NB4 (cell line): ENCODE results near the gene CCDC33.

Experiments used
- POLR2A ChIP-seq: IDR thresholded peaks from 2 replicates; pipeline ENCODE4 v1.6.1; 2011; ENCODE audit warnings: mild to moderate bottlenecking; ENCODE audit not compliant: insufficient read length; ENCODE audit errors: extremely low read depth
- TF ChIP-seq, protein P1 (sequence below): IDR thresholded peaks from one replicate; pipeline ENCODE4 v1.5.1; 2012; ENCODE audit warnings: low read depth, low read length
- TF ChIP-seq, protein P2 (sequence below): IDR thresholded peaks from 2 replicates; pipeline ENCODE4 v1.6.1; 2011; ENCODE audit warnings: low read depth, low read length

DNA sequence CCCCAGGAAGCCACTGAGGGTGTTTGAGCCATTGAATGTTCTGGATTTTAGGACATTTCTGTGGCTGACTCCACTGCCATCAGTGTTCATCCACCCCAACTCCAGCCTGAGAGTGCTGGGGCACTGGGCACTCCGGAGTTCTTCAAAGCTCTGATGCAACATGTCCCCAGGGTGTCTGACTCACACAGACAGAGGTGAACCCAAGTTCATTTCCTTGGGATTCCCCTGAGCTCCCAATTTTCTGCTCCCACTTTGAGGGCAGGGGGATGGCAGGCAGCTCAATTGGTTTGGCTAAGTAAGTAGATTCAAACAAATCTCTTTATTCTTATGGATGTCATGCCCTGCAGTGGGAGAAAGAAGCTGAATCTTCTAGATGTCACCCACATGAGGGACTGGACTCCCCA is 35.7 kb upstream of the CCDC33 start:
- TF ChIP-seq, protein P1, sequence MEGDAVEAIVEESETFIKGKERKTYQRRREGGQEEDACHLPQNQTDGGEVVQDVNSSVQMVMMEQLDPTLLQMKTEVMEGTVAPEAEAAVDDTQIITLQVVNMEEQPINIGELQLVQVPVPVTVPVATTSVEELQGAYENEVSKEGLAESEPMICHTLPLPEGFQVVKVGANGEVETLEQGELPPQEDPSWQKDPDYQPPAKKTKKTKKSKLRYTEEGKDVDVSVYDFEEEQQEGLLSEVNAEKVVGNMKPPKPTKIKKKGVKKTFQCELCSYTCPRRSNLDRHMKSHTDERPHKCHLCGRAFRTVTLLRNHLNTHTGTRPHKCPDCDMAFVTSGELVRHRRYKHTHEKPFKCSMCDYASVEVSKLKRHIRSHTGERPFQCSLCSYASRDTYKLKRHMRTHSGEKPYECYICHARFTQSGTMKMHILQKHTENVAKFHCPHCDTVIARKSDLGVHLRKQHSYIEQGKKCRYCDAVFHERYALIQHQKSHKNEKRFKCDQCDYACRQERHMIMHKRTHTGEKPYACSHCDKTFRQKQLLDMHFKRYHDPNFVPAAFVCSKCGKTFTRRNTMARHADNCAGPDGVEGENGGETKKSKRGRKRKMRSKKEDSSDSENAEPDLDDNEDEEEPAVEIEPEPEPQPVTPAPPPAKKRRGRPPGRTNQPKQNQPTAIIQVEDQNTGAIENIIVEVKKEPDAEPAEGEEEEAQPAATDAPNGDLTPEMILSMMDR = no peak
- TF ChIP-seq, protein P2, sequence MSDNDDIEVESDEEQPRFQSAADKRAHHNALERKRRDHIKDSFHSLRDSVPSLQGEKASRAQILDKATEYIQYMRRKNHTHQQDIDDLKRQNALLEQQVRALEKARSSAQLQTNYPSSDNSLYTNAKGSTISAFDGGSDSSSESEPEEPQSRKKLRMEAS = no peak
- TF ChIP-seq POLR2A = no peak
